HG03196 (cell line): Measurements from ENCODE around the gene DEFB132.

Experiments used
- ATAC-seq: cut with Tn5 transposase; IDR thresholded peaks from one replicate; pipeline ENCODE4 v1.9.1; 2021; ENCODE audit not compliant: unreplicated experiment

Gene DEFB132

GRCh38 chr20:259981-260380 lies 2.5 kb downstream of the DEFB132 start:
- no peak for ATAC-seq

- ATAC-seq: no peak
Observed at GRCh38 chr20:263701-264100, 6.2 kb downstream of the DEFB132 start.

GRCh38 chr20:266596-267562 lies 9.4 kb downstream of the DEFB132 start:
- peak; percentile 90 for ATAC-seq

- no peak for ATAC-seq
Observed at GRCh38 chr20:270517-270916, 13.0 kb downstream of the DEFB132 start.

- no peak for ATAC-seq
Observed at GRCh38 chr20:271069-271468, 13.5 kb downstream of the DEFB132 start.

GRCh38 chr20:271528-271927 lies 14.0 kb downstream of the DEFB132 start:
- no peak for ATAC-seq

GRCh38 chr20:272718-273117 lies 15.2 kb downstream of the DEFB132 start:
- ATAC-seq: no peak

GRCh38 chr20:273884-274283 lies 16.4 kb downstream of the DEFB132 start:
- ATAC-seq: no peak

GRCh38 chr20:275791-276190 lies 18.3 kb downstream of the DEFB132 start:
- no peak for ATAC-seq

GRCh38 chr20:276620-277495 lies 19.3 kb downstream of the DEFB132 start:
- no peak for ATAC-seq

- no peak for ATAC-seq
Observed at GRCh38 chr20:277496-277781, 19.9 kb downstream of the DEFB132 start.

GRCh38 chr20:278181-278580 lies 20.7 kb downstream of the DEFB132 start:
- ATAC-seq: no peak

- no peak for ATAC-seq
Observed at GRCh38 chr20:278607-279571, 21.4 kb downstream of the DEFB132 start.

- no peak for ATAC-seq
Observed at GRCh38 chr20:284172-284571, 26.6 kb downstream of the DEFB132 start.

GRCh38 chr20:286508-286907 lies 29.0 kb downstream of the DEFB132 start:
- ATAC-seq: no peak

- no peak for ATAC-seq
Observed at GRCh38 chr20:288956-289692, 31.6 kb downstream of the DEFB132 start.

- ATAC-seq: no peak
Observed at GRCh38 chr20:289693-290083, 32.2 kb downstream of the DEFB132 start.

GRCh38 chr20:290084-290831 lies 32.7 kb downstream of the DEFB132 start, which contains the start of gene C20orf96:
Gene C20orf96 (minus strand): TSS chr20:290750. CDS start chr20:290610, 140 bp downstream.
- ATAC-seq: peak; percentile 78

- ATAC-seq: no peak
Observed at GRCh38 chr20:294602-295001, 37.1 kb downstream of the DEFB132 start.
